ENCODE results near the gene OR4F15.
"Not testable (repeated sequence)": the region's sequence is repeated elsewhere in the genome, so short reads cannot be mapped to it uniquely, and the experiment has no call there.

Gene OR4F15

GRCh38 chr15:101811902-101812301 is at the start of gene OR4F15:
OR4F15 (plus strand) TSS chr15:101812202; CDS start chr15:101818187, 5,985 bp downstream.
- no peak for DNase-seq (ENCODE audit: low read depth in 3 of 3)

GRCh38 chr15:101764669-101765339 is 47.2 kb upstream of the OR4F15 start:
- not testable (repeated sequence) for DNase-seq (ENCODE audit: low read depth in 3 of 3)

GRCh38 chr15:101765340-101765671 is 46.7 kb upstream of the OR4F15 start:
- DNase-seq (ENCODE audit: low read depth in 3 of 3): not testable (repeated sequence)

GRCh38 chr15:101765772-101766456 is 46.1 kb upstream of the OR4F15 start:
- DNase-seq (ENCODE audit: low read depth in 3 of 3): no peak

- not testable (repeated sequence) for DNase-seq (ENCODE audit: low read depth in 3 of 3)
Measured at GRCh38 chr15:101767083-101767640, 44.8 kb upstream of the OR4F15 start.

- no peak for DNase-seq (ENCODE audit: low read depth in 3 of 3)
Measured at GRCh38 chr15:101772921-101773320, 39.1 kb upstream of the OR4F15 start.

GRCh38 chr15:101773496-101774100 is 38.4 kb upstream of the OR4F15 start:
- no peak for DNase-seq (ENCODE audit: low read depth in 3 of 3)

GRCh38 chr15:101775136-101775535 is 36.9 kb upstream of the OR4F15 start:
- no peak for DNase-seq (ENCODE audit: low read depth in 3 of 3)

- not testable (repeated sequence) for DNase-seq (ENCODE audit: low read depth in 3 of 3)
Measured at GRCh38 chr15:101778576-101778975, 33.4 kb upstream of the OR4F15 start.

- DNase-seq (ENCODE audit: low read depth in 3 of 3): not testable (repeated sequence)
Measured at GRCh38 chr15:101780225-101780624, 31.8 kb upstream of the OR4F15 start.

GRCh38 chr15:101781928-101782327 is 30.1 kb upstream of the OR4F15 start:
- DNase-seq (ENCODE audit: low read depth in 3 of 3): no peak

GRCh38 chr15:101784644-101785043 is 27.4 kb upstream of the OR4F15 start:
- no peak for DNase-seq (ENCODE audit: low read depth in 3 of 3)

GRCh38 chr15:101786422-101786821 is 25.6 kb upstream of the OR4F15 start:
- not testable (repeated sequence) for DNase-seq (ENCODE audit: low read depth in 3 of 3)

- DNase-seq (ENCODE audit: low read depth in 3 of 3): not testable (repeated sequence)
Measured at GRCh38 chr15:101788001-101788400, 24.0 kb upstream of the OR4F15 start.

GRCh38 chr15:101788503-101789269 is 23.3 kb upstream of the OR4F15 start:
- not testable (repeated sequence) for DNase-seq (ENCODE audit: low read depth in 3 of 3)

GRCh38 chr15:101790748-101791147 is 21.3 kb upstream of the OR4F15 start:
- DNase-seq (ENCODE audit: low read depth in 3 of 3): not testable (repeated sequence)

GRCh38 chr15:101793981-101794380 is 18.0 kb upstream of the OR4F15 start:
- DNase-seq (ENCODE audit: low read depth in 3 of 3): not testable (repeated sequence)

GRCh38 chr15:101795455-101795854 is 16.5 kb upstream of the OR4F15 start:
- DNase-seq (ENCODE audit: low read depth in 3 of 3): no peak

GRCh38 chr15:101799665-101800064 is 12.3 kb upstream of the OR4F15 start:
- DNase-seq (ENCODE audit: low read depth in 3 of 3): no peak

- no peak for DNase-seq (ENCODE audit: low read depth in 3 of 3)
Measured at GRCh38 chr15:101801048-101801447, 11.0 kb upstream of the OR4F15 start.

GRCh38 chr15:101803209-101803608 is 8.8 kb upstream of the OR4F15 start, which contains the start of gene OR4F6:
OR4F6 (plus strand) TSS chr15:101803509; CDS start chr15:101805720, 2,211 bp downstream.
- no peak for DNase-seq (ENCODE audit: low read depth in 3 of 3)

GRCh38 chr15:101803676-101804075 is 8.3 kb upstream of the OR4F15 start:
- DNase-seq (ENCODE audit: low read depth in 3 of 3): no peak

Measured in stimulated activated CD4-positive, alpha-beta T cell treated with anti-CD3 and anti-CD28 coated beads, TNF-alpha, amount 100 ng/mL, for 24 hours (primary cell).